OCI-LY1 (cell line): ENCODE results near the gene SLC47A2.

Experiments
- CTCF ChIP-seq: fragments of 200-600 bp; sonication (generic), shearing (Covaris generic); IDR thresholded peaks from 2 replicates; pipeline ENCODE4 v1.5.1; 2017; ENCODE audit warnings: mild to moderate bottlenecking, antibody characterized with exemption, low read length, moderate library complexity, mixed read lengths
- EZH2 ChIP-seq: fragments of 200-600 bp; sonication (generic), shearing (Covaris generic); IDR thresholded peaks from 2 replicates; pipeline ENCODE4 v1.8.0; 2017; ENCODE audit warnings: borderline replicate concordance, mixed run types, mild to moderate bottlenecking, antibody characterized with exemption, low read length, moderate library complexity, mixed read lengths

GRCh38 chr17:19723964-19724363 is 7.6 kb upstream of the SLC47A2 start:
- TF ChIP-seq CTCF (no peak), EZH2 (no peak)
